Trophoblast cell (in vitro differentiated cells and primary cell): ENCODE data around the gene KNOP1.

Experiments used
- DNase-seq, 2 donors: peaks; one replicate each; pipeline ENCODE4 v3.0.0-alpha.2; 2016
- H2AFZ ChIP-seq: 2 replicates; pipeline ENCODE4 v1.6.1; 2013; ENCODE audit warnings: low read length, moderate library complexity, mild to moderate bottlenecking; ENCODE audit not compliant: insufficient read depth, poor library complexity
- H2AK5ac ChIP-seq: 2 replicates; pipeline ENCODE4 v1.6.1; 2013; ENCODE audit warnings: mild to moderate bottlenecking, low read length
- H2BK120ac ChIP-seq: 2 replicates; pipeline ENCODE4 v1.6.1; 2013; ENCODE audit warnings: low read length, mild to moderate bottlenecking, moderate library complexity; ENCODE audit not compliant: insufficient read depth, poor library complexity
- H2BK12ac ChIP-seq: 2 replicates; pipeline ENCODE4 v1.6.1; 2013; ENCODE audit warnings: mild to moderate bottlenecking, low read length, moderate library complexity
- H2BK5ac ChIP-seq: 2 replicates; pipeline ENCODE4 v1.6.1; 2013; ENCODE audit warnings: low read length, low read depth, moderate library complexity, mild to moderate bottlenecking; ENCODE audit not compliant: poor library complexity
- H3K14ac ChIP-seq: 2 replicates; pipeline ENCODE4 v1.6.1; 2013; ENCODE audit warnings: mild to moderate bottlenecking, low read length
- H3K18ac ChIP-seq: 2 replicates; pipeline ENCODE4 v1.6.1; 2013; ENCODE audit warnings: mild to moderate bottlenecking, low read length
- H3K23ac ChIP-seq: 2 replicates; pipeline ENCODE4 v1.6.1; 2013; ENCODE audit warnings: low read length
- H3K27ac ChIP-seq: 2 replicates; pipeline ENCODE4 v1.5.1; 2013; ENCODE audit warnings: low read depth, mild to moderate bottlenecking, inconsistent platforms, low read length, moderate library complexity
- H3K27me3 ChIP-seq: 2 replicates; pipeline ENCODE4 v1.6.1; 2013; ENCODE audit warnings: inconsistent platforms, mild to moderate bottlenecking, low read length, moderate library complexity; ENCODE audit not compliant: insufficient read depth
- H3K36me3 ChIP-seq, 2 experiments: 1 replicate in 1 of 2; 2 replicates in 1 of 2; pipeline ENCODE4 v1.6.1; 2013; ENCODE audit warnings: low read length in 2 of 2, mild to moderate bottlenecking in 2 of 2, moderate library complexity in 1 of 2; ENCODE audit not compliant: insufficient read depth in 2 of 2, control insufficient read depth in 1 of 2
- H3K4ac ChIP-seq: 2 replicates; pipeline ENCODE4 v1.6.1; 2013; ENCODE audit warnings: low read depth, mild to moderate bottlenecking, low read length, moderate library complexity
- H3K4me1 ChIP-seq, 2 experiments: 1 replicate in 1 of 2; 2 replicates in 1 of 2; pipeline ENCODE4 v1.6.1; 2013; ENCODE audit warnings: low read length in 2 of 2, mild to moderate bottlenecking in 2 of 2, moderate library complexity in 1 of 2; ENCODE audit not compliant: insufficient read depth in 2 of 2, control insufficient read depth in 1 of 2
- H3K4me2 ChIP-seq: 2 replicates; pipeline ENCODE4 v1.6.1; 2013; ENCODE audit warnings: inconsistent platforms, mild to moderate bottlenecking, low read length, moderate library complexity
- H3K4me3 ChIP-seq: 2 replicates; pipeline ENCODE4 v1.5.1; 2013; ENCODE audit warnings: mild to moderate bottlenecking, low read depth, low read length, inconsistent platforms
- H3K79me1 ChIP-seq: one replicate; pipeline ENCODE4 v1.6.1; 2013; ENCODE audit warnings: low read length
- H3K79me2 ChIP-seq: 2 replicates; pipeline ENCODE4 v1.6.1; 2013; ENCODE audit warnings: low read length, mild to moderate bottlenecking; ENCODE audit not compliant: control insufficient read depth, insufficient read depth, poor library complexity
- H3K9ac ChIP-seq: 2 replicates; pipeline ENCODE4 v1.6.1; 2013; ENCODE audit warnings: mild to moderate bottlenecking, low read length
- H3K9me3 ChIP-seq: 2 replicates; pipeline ENCODE4 v1.6.1; 2013; ENCODE audit warnings: low read depth, mild to moderate bottlenecking, control low read depth, inconsistent platforms, low read length; ENCODE audit not compliant: insufficient read depth
- H4K12ac ChIP-seq: 2 replicates; pipeline ENCODE4 v1.6.1; 2013; ENCODE audit warnings: low read depth, mild to moderate bottlenecking, low read length, moderate library complexity
- H4K8ac ChIP-seq: 2 replicates; pipeline ENCODE4 v1.6.1; 2013; ENCODE audit warnings: low read depth, mild to moderate bottlenecking, low read length, moderate library complexity
- H4K91ac ChIP-seq: one replicate; pipeline ENCODE4 v1.6.1; 2013; ENCODE audit warnings: low read depth, mild to moderate bottlenecking, low read length, moderate library complexity
- WGBS: extraction: QIAGEN DNeasy Blood & Tissue Kit; methylation state at CpG from one replicate; pipeline ENCODE4 v1.1.7; 2013; ENCODE audit warnings: missing lambda C conversion rate; ENCODE audit not compliant: insufficient read length, insufficient coverage; ENCODE audit errors: extremely low coverage; 5-methylcytosine and 5-hydroxymethylcytosine counted together

The KNOP1 gene

DNA sequence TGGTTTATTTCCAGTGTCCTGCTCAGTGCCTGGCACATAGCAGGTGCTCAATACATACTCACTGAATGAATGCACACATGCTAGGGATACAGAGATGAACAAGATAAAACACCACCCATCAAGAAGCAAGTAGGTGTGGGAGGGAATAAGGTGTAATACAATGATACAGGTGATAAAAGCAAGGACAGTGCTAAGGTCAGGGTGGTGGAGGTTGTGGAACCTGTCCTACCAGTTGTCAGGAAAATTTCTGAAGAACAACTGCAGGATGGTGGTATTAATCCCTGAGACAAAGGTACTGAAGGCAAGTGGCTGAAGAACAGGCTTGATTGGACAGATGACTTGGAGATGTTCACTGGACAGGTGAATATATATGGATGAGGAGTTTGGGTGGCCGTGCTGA is 1.8 kb downstream of the KNOP1 start:
- no peak overlapping the region for H2BK12ac ChIP-seq
- no peak overlapping the region for H3K4me3 ChIP-seq
- H2BK5ac ChIP-seq = no peak overlapping the region
- peak in 1 of 2 donors; percentile 69 for DNase-seq
- peaks cover 20 to 22% of the 10 kb centered on the region in 2 experiments for H3K36me3 ChIP-seq
- no CpG with 5 or more reads among the region's 1 CpG for WGBS
- H3K23ac ChIP-seq = no peak overlapping the region
- H3K4me2 ChIP-seq = peak overlapping the region; percentile 85
- H3K79me1 ChIP-seq = peaks cover 10% of the 10 kb centered on the region
- H4K91ac ChIP-seq = no peak overlapping the region
- H3K79me2 ChIP-seq = peaks cover 11% of the 10 kb centered on the region
- H2AK5ac ChIP-seq = no peak overlapping the region
- H3K27me3 ChIP-seq = no peaks in the 10 kb centered on the region
- H3K9me3 ChIP-seq = no peaks in the 10 kb centered on the region
- H3K4me1 ChIP-seq = peaks cover 10 to 14% of the 10 kb centered on the region in 2 experiments
- no peak overlapping the region for H2AFZ ChIP-seq
- no peak overlapping the region for H4K8ac ChIP-seq
- no peak overlapping the region for H4K12ac ChIP-seq
- H3K14ac ChIP-seq = no peak overlapping the region
- H2BK120ac ChIP-seq = no peak overlapping the region
- H3K18ac ChIP-seq = no peak overlapping the region
- no peak overlapping the region for H3K9ac ChIP-seq
- no peak overlapping the region for H3K27ac ChIP-seq
- peak overlapping the region; percentile 25 for H3K4ac ChIP-seq

DNA sequence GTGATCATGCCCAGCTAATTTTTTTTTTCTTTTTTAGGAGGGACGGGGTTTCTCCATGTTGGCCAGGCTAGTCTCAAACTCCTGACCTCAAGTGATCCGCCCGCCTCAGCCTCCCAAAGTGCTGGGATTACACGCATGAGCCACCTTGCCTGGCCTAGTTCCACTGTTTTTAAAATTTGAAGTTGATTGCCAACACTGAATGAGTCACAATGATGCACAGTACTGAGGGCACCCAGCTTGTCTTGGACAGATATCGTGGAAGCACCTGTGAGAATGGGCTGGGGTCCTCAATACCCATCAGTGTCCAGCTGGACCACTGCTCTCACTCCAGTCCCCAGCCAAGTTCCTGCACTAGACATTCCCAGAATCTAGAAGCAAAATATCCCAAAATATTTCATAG is 2.5 kb downstream of the KNOP1 start:
- no peak overlapping the region for H3K18ac ChIP-seq
- no peak overlapping the region for H4K91ac ChIP-seq
- H2AK5ac ChIP-seq = no peak overlapping the region
- no peak overlapping the region for H2BK120ac ChIP-seq
- H3K4me2 ChIP-seq = no peak overlapping the region
- H3K4me1 ChIP-seq = peaks cover 10 to 14% of the 10 kb centered on the region in 2 experiments
- no peak overlapping the region for H3K14ac ChIP-seq
- no peak overlapping the region for H4K12ac ChIP-seq
- H3K27me3 ChIP-seq = no peaks in the 10 kb centered on the region
- no peak overlapping the region for H3K4ac ChIP-seq
- H2BK5ac ChIP-seq = no peak overlapping the region
- peaks cover 11% of the 10 kb centered on the region for H3K79me2 ChIP-seq
- no peak overlapping the region for H3K23ac ChIP-seq
- no peaks in the 10 kb centered on the region for H3K9me3 ChIP-seq
- peaks cover 24 to 27% of the 10 kb centered on the region in 2 experiments for H3K36me3 ChIP-seq
- peaks cover 10% of the 10 kb centered on the region for H3K79me1 ChIP-seq
- DNase-seq = no peak
- H3K9ac ChIP-seq = no peak overlapping the region
- H3K4me3 ChIP-seq = no peak overlapping the region
- H2AFZ ChIP-seq = no peak overlapping the region
- no peak overlapping the region for H3K27ac ChIP-seq
- H4K8ac ChIP-seq = no peak overlapping the region
- no peak overlapping the region for H2BK12ac ChIP-seq
- no CpG with 5 or more reads among the region's 5 CpGs for WGBS

DNA sequence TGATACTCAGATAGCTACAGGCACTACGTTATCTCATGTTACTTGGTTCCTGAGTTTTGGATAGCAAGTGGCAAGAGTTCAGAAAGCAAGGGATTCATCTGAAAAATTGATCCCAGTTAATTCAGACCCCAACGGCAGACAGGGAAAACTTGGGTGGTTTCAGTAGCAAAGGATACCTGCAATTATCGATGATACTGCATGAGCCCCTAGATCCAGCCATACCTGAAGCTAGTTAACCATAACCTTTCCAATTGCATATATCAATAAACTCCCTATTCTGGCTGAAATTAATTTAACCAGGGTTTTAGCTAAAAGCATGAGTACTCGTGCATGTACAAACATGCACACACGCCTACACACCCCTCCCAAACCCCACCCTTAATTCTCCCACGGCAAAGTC is 4.3 kb downstream of the KNOP1 start:
- Histone ChIP-seq H3K27me3 (no peaks in the 10 kb centered on the region), H2BK12ac (no peak overlapping the region), H2AFZ (no peak overlapping the region), H4K12ac (no peak overlapping the region), H3K4me3 (no peak overlapping the region), H2BK120ac (no peak overlapping the region), H4K91ac (no peak overlapping the region), H2AK5ac (no peak overlapping the region), H4K8ac (no peak overlapping the region), H3K14ac (no peak overlapping the region), H2BK5ac (no peak overlapping the region), H3K79me1 (peaks cover 8% of the 10 kb centered on the region), H3K79me2 (peaks cover 9% of the 10 kb centered on the region), H3K36me3 (peaks cover 41 to 42% of the 10 kb centered on the region in 2 experiments), H3K27ac (no peak overlapping the region), H3K18ac (no peak overlapping the region), H3K9ac (no peak overlapping the region), H3K4me1 (peaks cover 8 to 14% of the 10 kb centered on the region in 2 experiments), H3K9me3 (no peaks in the 10 kb centered on the region), H3K23ac (no peak overlapping the region), H3K4ac (no peak overlapping the region), H3K4me2 (no peak overlapping the region)
- no peak for DNase-seq
- WGBS = no CpG with 5 or more reads among the region's 6 CpGs

GRCh38 chr16:19712418-19713058 is 5.5 kb downstream of the KNOP1 start:
- no peak overlapping the region for H3K14ac ChIP-seq
- H4K12ac ChIP-seq = no peak overlapping the region
- no peak overlapping the region for H3K9ac ChIP-seq
- no peak overlapping the region for H3K18ac ChIP-seq
- H3K27me3 ChIP-seq = no peaks in the 10 kb centered on the region
- no CpG with 5 or more reads among the region's 11 CpGs for WGBS
- no peak overlapping the region for H3K4me3 ChIP-seq
- H3K4ac ChIP-seq = no peak overlapping the region
- H3K27ac ChIP-seq = no peak overlapping the region
- peaks cover 10 to 16% of the 10 kb centered on the region in 2 experiments for H3K4me1 ChIP-seq
- no peaks in the 10 kb centered on the region for H3K9me3 ChIP-seq
- peaks cover 4% of the 10 kb centered on the region for H3K79me1 ChIP-seq
- no peak overlapping the region for H2AFZ ChIP-seq
- no peak overlapping the region for H2BK12ac ChIP-seq
- H3K79me2 ChIP-seq = peaks cover 5% of the 10 kb centered on the region
- no peak overlapping the region for H2AK5ac ChIP-seq
- no peak overlapping the region for H3K23ac ChIP-seq
- DNase-seq = no peak
- H2BK120ac ChIP-seq = no peak overlapping the region
- peaks cover 45 to 46% of the 10 kb centered on the region in 2 experiments for H3K36me3 ChIP-seq
- no peak overlapping the region for H3K4me2 ChIP-seq
- no peak overlapping the region for H4K91ac ChIP-seq
- H4K8ac ChIP-seq = no peak overlapping the region
- H2BK5ac ChIP-seq = no peak overlapping the region
